Adrenal gland (tissue), 5 donors: ENCODE results near the gene FASN.

ENCODE experiments used
- CTCF ChIP-seq, 6 experiments: fragments of 450-650 bp in 4 of 6; fragments of 200-600 bp in 2 of 6; sonication (generic) in 1 of 6; IDR thresholded peaks; 1 replicate in 5 of 6; 2 replicates in 1 of 6; pipeline versions ENCODE4 v1.5.1 to v1.8.0; 2016 to 2021; ENCODE audit warnings: antibody characterized with exemption in 6 of 6, mild to moderate bottlenecking in 2 of 6, moderate library complexity in 1 of 6
- POLR2A ChIP-seq, 2 donors: fragments of 450-650 bp; IDR thresholded peaks; one replicate each; pipeline ENCODE4 v1.6.1; 2017; ENCODE audit warnings: antibody characterized with exemption in 2 of 2, mild to moderate bottlenecking in 2 of 2, moderate library complexity in 1 of 2
- donor health status: DM: no; HTN: no; CAD: no.

GRCh38 chr17:82085931-82086764 lies 11.9 kb downstream of the FASN start:
- TF ChIP-seq POLR2A (IDR thresholded peaks at IDR 0.05): no peak
- TF ChIP-seq CTCF (IDR thresholded peaks at IDR 0.05): no peak
